ENCODE results near the gene EZR.

DNA sequence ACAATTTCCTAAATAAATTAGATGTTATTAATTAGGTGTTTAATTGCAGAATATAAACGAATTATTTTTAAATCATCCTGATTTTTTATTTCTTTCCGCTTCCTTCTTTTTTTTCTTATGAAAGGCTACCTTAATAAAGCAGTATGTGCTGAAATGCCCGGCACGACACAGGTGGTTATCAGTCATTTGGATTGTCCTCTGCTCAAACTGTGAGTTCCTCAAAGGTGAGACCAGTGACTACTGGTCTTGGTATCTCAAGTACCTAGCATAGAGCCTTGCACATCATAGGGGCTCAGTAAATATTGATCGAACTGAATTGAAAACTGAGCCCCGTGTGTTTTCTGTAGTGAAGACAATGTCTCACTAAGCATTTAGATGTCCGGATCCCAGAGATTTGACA lies 9.6 kb upstream of the EZR start:
- TF ChIP-seq POLR2A (IDR thresholded peaks at IDR 0.05) = no peak
- TF ChIP-seq, protein P1, sequence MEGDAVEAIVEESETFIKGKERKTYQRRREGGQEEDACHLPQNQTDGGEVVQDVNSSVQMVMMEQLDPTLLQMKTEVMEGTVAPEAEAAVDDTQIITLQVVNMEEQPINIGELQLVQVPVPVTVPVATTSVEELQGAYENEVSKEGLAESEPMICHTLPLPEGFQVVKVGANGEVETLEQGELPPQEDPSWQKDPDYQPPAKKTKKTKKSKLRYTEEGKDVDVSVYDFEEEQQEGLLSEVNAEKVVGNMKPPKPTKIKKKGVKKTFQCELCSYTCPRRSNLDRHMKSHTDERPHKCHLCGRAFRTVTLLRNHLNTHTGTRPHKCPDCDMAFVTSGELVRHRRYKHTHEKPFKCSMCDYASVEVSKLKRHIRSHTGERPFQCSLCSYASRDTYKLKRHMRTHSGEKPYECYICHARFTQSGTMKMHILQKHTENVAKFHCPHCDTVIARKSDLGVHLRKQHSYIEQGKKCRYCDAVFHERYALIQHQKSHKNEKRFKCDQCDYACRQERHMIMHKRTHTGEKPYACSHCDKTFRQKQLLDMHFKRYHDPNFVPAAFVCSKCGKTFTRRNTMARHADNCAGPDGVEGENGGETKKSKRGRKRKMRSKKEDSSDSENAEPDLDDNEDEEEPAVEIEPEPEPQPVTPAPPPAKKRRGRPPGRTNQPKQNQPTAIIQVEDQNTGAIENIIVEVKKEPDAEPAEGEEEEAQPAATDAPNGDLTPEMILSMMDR (IDR thresholded peaks at IDR 0.05) = no peak

Measured in tibial nerve (tissue), 3 donors.